ENCODE results near the gene NOB1.

The NOB1 gene

DNA sequence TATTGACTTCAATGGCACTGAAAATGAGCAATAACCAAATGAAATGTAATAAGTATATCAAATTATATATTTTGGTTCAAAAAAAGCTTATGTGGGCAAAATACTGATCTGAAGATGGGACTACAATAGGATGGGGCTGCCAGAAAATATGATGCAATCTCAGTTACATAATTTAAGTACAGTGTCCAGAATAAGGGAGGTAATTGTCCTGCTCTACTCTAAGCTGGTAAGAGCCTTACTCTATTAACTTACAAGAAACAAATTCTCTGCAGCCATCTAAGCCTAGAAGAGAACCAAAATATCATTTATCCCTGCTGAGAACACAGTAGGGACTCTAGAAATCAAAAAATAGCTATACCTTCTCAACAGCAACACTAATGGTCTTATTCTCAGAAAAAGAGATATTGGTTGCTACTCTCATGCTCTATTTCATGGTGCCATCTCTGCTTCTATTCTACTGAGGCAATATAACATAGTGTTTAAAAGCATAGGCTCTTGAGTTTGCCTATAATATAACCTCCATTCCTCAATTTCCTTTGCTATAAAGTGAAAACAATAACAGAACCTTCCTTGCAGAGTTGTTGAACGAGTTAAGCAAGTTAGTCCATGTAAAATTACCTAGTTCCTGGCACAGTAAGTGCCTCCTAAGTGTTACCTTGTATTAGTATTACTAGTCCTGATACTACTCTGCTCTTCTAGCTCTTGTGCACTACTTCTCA lies 48.3 kb downstream of the NOB1 start:
- CTCF ChIA-PET: interaction anchor here (1.2 to 10.2 kb wide), 3 partner anchors 11 to 49 kb away, joined by 3 to 79 read pairs (median 3); partner anchors contain the start of gene NOB1
- WGBS (ENCODE audit: insufficient coverage): 83% methylated on average over 1 of the region's 1 CpG
- H3K9me3 ChIP-seq (ENCODE audit: control extremely low read depth in 1 of 5, control insufficient read depth in 4 of 5, insufficient read depth in 2 of 5, low read depth in 1 of 5, low read length in 4 of 5): no peaks in the 10 kb centered on the region
- no peak for DNase-seq
- no peaks in the 10 kb centered on the region for H3K27me3 ChIP-seq (replicated peaks in 2 of 5; ENCODE audit: control insufficient read depth in 4 of 5, insufficient read depth in 5 of 5, low read length in 4 of 5)
- peak overlapping the region in 1 of 2 experiments; percentile 30 for H3K27ac ChIP-seq (ENCODE audit: insufficient read depth in 1 of 2, low read depth in 1 of 2, low read length in 2 of 2, poor library complexity in 1 of 2, severe bottlenecking in 2 of 2)
- POLR2A ChIA-PET: no interaction called here
- no peak overlapping the region for H3K4me3 ChIP-seq (ENCODE audit: control insufficient read depth in 1 of 7, extremely low read depth in 1 of 7, insufficient read depth in 4 of 7, low read depth in 2 of 7, low read length in 6 of 7)
- peaks cover 2 to 29% (median 9%) of the 10 kb centered on the region in 4 experiments for H3K36me3 ChIP-seq (ENCODE audit: control insufficient read depth in 4 of 4, insufficient read depth in 4 of 4, low read length in 3 of 4)
- H3K4me1 ChIP-seq (ENCODE audit: control extremely low read depth in 1 of 4, control insufficient read depth in 4 of 4, insufficient read depth in 4 of 4, low read length in 3 of 4): no peaks in the 10 kb centered on the region

DNA sequence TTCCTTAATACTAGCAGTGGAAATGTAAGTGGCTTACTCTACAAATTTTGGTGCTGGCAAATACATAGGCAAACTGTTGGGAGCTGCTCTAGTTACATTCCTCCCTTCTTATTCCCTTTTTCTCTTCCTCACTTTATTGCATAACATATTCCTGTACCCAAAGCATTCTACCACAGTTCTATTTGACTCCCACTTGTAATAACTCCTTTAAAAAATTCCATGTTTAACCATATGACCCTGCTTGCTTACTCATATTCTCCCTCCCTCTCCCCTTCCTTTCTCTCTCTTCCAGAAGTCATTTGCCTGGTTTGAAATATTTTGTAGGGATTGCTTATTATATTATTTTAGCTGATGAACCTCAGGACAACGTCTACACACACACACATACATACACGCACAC lies 51.1 kb downstream of the NOB1 start:
- Histone ChIP-seq H3K27ac (ENCODE audit: insufficient read depth in 1 of 2, low read depth in 1 of 2, low read length in 2 of 2, poor library complexity in 1 of 2, severe bottlenecking in 2 of 2) (no peak overlapping the region), H3K27me3 (replicated peaks in 2 of 5; ENCODE audit: control insufficient read depth in 4 of 5, insufficient read depth in 5 of 5, low read length in 4 of 5) (no peaks in the 10 kb centered on the region), H3K4me1 (ENCODE audit: control extremely low read depth in 1 of 4, control insufficient read depth in 4 of 4, insufficient read depth in 4 of 4, low read length in 3 of 4) (no peaks in the 10 kb centered on the region), H3K36me3 (ENCODE audit: control insufficient read depth in 4 of 4, insufficient read depth in 4 of 4, low read length in 3 of 4) (peaks cover 5 to 27% (median 11%) of the 10 kb centered on the region in 4 experiments), H3K9me3 (ENCODE audit: control extremely low read depth in 1 of 5, control insufficient read depth in 4 of 5, insufficient read depth in 2 of 5, low read depth in 1 of 5, low read length in 4 of 5) (no peaks in the 10 kb centered on the region), H3K4me3 (ENCODE audit: control insufficient read depth in 1 of 7, extremely low read depth in 1 of 7, insufficient read depth in 4 of 7, low read depth in 2 of 7, low read length in 6 of 7) (no peak overlapping the region)
- ChIA-PET POLR2A (no interaction called here), CTCF (interaction anchor here (1.0 to 10.2 kb wide), 2 partner anchors 13 to 52 kb away, joined by 3 to 79 read pairs; partner anchors contain the start of gene NOB1)
- WGBS (ENCODE audit: insufficient coverage): 100% methylated on average over 2 of the region's 2 CpGs
- no peak for DNase-seq

DNA sequence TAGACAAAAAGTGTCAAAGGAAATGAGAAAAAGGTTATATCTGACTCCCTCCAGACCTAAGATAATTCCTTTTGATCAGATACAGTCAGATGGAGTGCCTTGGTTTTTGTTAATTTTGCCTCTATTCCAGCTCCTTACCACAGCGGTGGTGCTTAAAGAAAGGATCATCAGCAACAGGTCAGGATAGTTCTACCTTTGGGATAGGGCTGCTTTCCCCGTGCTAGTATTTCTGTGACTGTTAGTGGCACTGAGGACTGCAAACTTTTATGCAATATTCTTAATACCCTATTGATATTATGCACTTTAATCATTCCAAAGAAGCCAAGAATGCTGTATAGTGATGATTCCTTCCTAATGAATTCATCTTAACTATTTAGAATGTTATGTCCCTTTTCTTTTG lies 52.9 kb downstream of the NOB1 start:
- POLR2A ChIA-PET: interaction anchor here (0.5 kb wide), 1 partner anchor 24 kb away, joined by 3 read pairs; no protein-coding TSS in a partner anchor
- no peak overlapping the region for H3K27ac ChIP-seq (ENCODE audit: insufficient read depth in 1 of 2, low read depth in 1 of 2, low read length in 2 of 2, poor library complexity in 1 of 2, severe bottlenecking in 2 of 2)
- H3K4me1 ChIP-seq (ENCODE audit: control extremely low read depth in 1 of 4, control insufficient read depth in 4 of 4, insufficient read depth in 4 of 4, low read length in 3 of 4): no peaks in the 10 kb centered on the region
- CTCF ChIA-PET: interaction anchor here (1.6 kb wide), 1 partner anchor 53 kb away, joined by 4 read pairs; the partner anchor contains the start of gene NOB1
- H3K4me3 ChIP-seq (ENCODE audit: control insufficient read depth in 1 of 7, extremely low read depth in 1 of 7, insufficient read depth in 4 of 7, low read depth in 2 of 7, low read length in 6 of 7): no peak overlapping the region
- no peaks in the 10 kb centered on the region for H3K9me3 ChIP-seq (ENCODE audit: control extremely low read depth in 1 of 5, control insufficient read depth in 4 of 5, insufficient read depth in 2 of 5, low read depth in 1 of 5, low read length in 4 of 5)
- WGBS (ENCODE audit: insufficient coverage): no CpG with 5 or more reads among the region's 2 CpGs
- no peak for DNase-seq
- H3K27me3 ChIP-seq (replicated peaks in 2 of 5; ENCODE audit: control insufficient read depth in 4 of 5, insufficient read depth in 5 of 5, low read length in 4 of 5): no peaks in the 10 kb centered on the region
- H3K36me3 ChIP-seq (ENCODE audit: control insufficient read depth in 4 of 4, insufficient read depth in 4 of 4, low read length in 3 of 4): peaks cover 5 to 26% (median 11%) of the 10 kb centered on the region in 4 experiments

DNA sequence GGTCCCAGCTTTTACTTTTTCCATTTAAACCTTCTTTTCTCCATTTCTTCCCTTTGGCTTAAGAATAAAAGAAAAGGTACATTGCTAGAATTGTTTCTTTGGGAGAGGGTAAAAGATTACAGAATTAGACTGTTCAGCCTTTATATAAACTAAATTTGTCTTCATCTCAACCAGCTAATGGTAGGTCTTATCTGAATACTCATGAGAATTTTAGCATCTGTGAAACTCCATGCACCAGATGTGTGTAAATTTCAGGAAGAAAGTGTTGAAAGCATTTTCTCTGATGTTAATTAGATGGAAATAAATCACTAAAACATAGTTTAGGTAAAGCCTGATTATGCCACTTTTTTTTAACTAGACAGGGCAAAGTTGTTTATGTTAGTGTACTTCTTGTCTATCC lies 53.3 kb downstream of the NOB1 start:
- no peak for DNase-seq
- no peaks in the 10 kb centered on the region for H3K9me3 ChIP-seq (ENCODE audit: control extremely low read depth in 1 of 5, control insufficient read depth in 4 of 5, insufficient read depth in 2 of 5, low read depth in 1 of 5, low read length in 4 of 5)
- H3K4me3 ChIP-seq (ENCODE audit: control insufficient read depth in 1 of 7, extremely low read depth in 1 of 7, insufficient read depth in 4 of 7, low read depth in 2 of 7, low read length in 6 of 7): no peak overlapping the region
- ChIA-PET CTCF (no interaction called here), POLR2A (no interaction called here)
- no peak overlapping the region for H3K27ac ChIP-seq (ENCODE audit: insufficient read depth in 1 of 2, low read depth in 1 of 2, low read length in 2 of 2, poor library complexity in 1 of 2, severe bottlenecking in 2 of 2)
- H3K27me3 ChIP-seq (replicated peaks in 2 of 5; ENCODE audit: control insufficient read depth in 4 of 5, insufficient read depth in 5 of 5, low read length in 4 of 5): no peaks in the 10 kb centered on the region
- H3K36me3 ChIP-seq (ENCODE audit: control insufficient read depth in 4 of 4, insufficient read depth in 4 of 4, low read length in 3 of 4): peaks cover 5 to 30% (median 13%) of the 10 kb centered on the region in 4 experiments
- no peaks in the 10 kb centered on the region for H3K4me1 ChIP-seq (ENCODE audit: control extremely low read depth in 1 of 4, control insufficient read depth in 4 of 4, insufficient read depth in 4 of 4, low read length in 3 of 4)

DNA sequence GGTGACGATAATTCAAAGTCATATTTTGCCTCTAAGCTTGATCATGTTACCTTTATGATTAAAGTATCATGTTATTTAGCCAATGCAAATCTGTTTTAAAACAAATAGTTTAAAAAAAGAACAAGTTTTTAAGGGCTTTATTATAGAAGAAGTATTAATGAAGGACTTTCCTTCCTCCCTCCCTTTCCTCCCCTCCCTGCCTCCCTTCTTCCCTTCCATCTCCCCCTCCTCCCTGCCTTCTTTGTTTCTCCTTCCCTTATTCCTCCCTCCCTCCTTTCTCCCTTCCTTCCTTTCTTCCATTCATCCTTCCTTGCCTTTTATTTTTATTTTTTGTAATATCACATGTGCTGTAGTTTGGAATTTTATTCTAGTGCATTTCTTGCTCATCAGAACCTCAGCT lies 54.8 kb downstream of the NOB1 start:
- Histone ChIP-seq H3K27ac (ENCODE audit: insufficient read depth in 1 of 2, low read depth in 1 of 2, low read length in 2 of 2, poor library complexity in 1 of 2, severe bottlenecking in 2 of 2) (no peak overlapping the region), H3K27me3 (replicated peaks in 2 of 5; ENCODE audit: control insufficient read depth in 4 of 5, insufficient read depth in 5 of 5, low read length in 4 of 5) (no peaks in the 10 kb centered on the region), H3K4me3 (ENCODE audit: control insufficient read depth in 1 of 7, extremely low read depth in 1 of 7, insufficient read depth in 4 of 7, low read depth in 2 of 7, low read length in 6 of 7) (no peak overlapping the region), H3K4me1 (ENCODE audit: control extremely low read depth in 1 of 4, control insufficient read depth in 4 of 4, insufficient read depth in 4 of 4, low read length in 3 of 4) (no peaks in the 10 kb centered on the region), H3K9me3 (ENCODE audit: control extremely low read depth in 1 of 5, control insufficient read depth in 4 of 5, insufficient read depth in 2 of 5, low read depth in 1 of 5, low read length in 4 of 5) (no peaks in the 10 kb centered on the region), H3K36me3 (ENCODE audit: control insufficient read depth in 4 of 4, insufficient read depth in 4 of 4, low read length in 3 of 4) (peaks cover 8 to 44% (median 20%) of the 10 kb centered on the region in 4 experiments)
- ChIA-PET POLR2A (no interaction called here), CTCF (interaction anchor here (0.9 to 1.3 kb wide), 3 partner anchors 10 to 70 kb away, joined by 3 to 5 read pairs (median 4); no protein-coding TSS in a partner anchor)
- no peak for DNase-seq
- no CpG with 5 or more reads among the region's 1 CpG for WGBS (ENCODE audit: insufficient coverage)

DNA sequence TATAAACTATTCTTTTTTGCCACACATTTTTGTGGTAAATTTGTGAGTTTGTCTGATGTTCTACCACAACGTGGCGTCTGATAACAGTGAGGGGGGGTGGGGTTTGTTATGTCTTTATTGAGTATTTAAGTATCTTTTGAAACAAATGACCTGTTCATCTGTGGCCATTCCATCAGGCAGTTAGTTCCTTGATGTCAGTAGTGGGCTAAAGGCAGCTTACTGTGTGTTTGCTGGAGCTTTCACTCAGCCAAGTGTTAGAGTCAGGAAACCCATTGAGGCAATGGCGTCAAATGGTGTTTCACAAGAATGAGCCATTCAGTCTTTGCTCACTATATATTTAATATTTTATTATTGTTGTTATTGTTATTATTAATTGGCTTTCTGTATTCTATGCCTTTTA lies 56.3 kb downstream of the NOB1 start:
- H3K36me3 ChIP-seq (ENCODE audit: control insufficient read depth in 4 of 4, insufficient read depth in 4 of 4, low read length in 3 of 4): peaks cover 12 to 52% (median 32%) of the 10 kb centered on the region in 4 experiments
- 100% methylated on average over 1 of the region's 3 CpGs for WGBS (ENCODE audit: insufficient coverage)
- no peak for DNase-seq
- no peaks in the 10 kb centered on the region for H3K4me1 ChIP-seq (ENCODE audit: control extremely low read depth in 1 of 4, control insufficient read depth in 4 of 4, insufficient read depth in 4 of 4, low read length in 3 of 4)
- H3K27me3 ChIP-seq (replicated peaks in 2 of 5; ENCODE audit: control insufficient read depth in 4 of 5, insufficient read depth in 5 of 5, low read length in 4 of 5): no peaks in the 10 kb centered on the region
- POLR2A ChIA-PET: interaction anchor here (0.6 kb wide), 1 partner anchor 16 kb away, joined by 3 read pairs; no protein-coding TSS in a partner anchor
- no peak overlapping the region for H3K27ac ChIP-seq (ENCODE audit: insufficient read depth in 1 of 2, low read depth in 1 of 2, low read length in 2 of 2, poor library complexity in 1 of 2, severe bottlenecking in 2 of 2)
- H3K9me3 ChIP-seq (ENCODE audit: control extremely low read depth in 1 of 5, control insufficient read depth in 4 of 5, insufficient read depth in 2 of 5, low read depth in 1 of 5, low read length in 4 of 5): no peaks in the 10 kb centered on the region
- CTCF ChIA-PET: interaction anchor here (1.0 to 1.3 kb wide), 2 partner anchors 8 to 56 kb away, joined by 3 read pairs; partner anchors contain the start of gene NOB1
- H3K4me3 ChIP-seq (ENCODE audit: control insufficient read depth in 1 of 7, extremely low read depth in 1 of 7, insufficient read depth in 4 of 7, low read depth in 2 of 7, low read length in 6 of 7): no peak overlapping the region

DNA sequence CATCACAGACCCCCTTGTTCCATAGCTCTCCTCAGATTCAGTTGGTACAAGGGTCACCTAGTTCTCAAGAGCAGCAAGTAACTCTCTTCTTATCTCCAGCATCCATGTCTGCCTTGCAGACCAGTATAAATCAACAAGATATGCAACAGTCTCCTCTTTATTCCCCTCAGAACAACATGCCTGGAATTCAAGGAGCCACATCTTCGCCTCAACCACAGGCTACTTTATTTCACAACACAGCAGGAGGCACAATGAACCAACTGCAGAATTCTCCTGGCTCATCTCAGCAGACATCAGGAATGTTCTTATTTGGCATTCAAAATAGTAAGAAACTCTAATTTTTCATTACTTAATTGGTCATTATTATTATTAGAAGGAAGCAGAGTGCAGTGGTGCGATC lies 60.8 kb downstream of the NOB1 start:
- ChIA-PET CTCF (interaction anchor here (1.0 to 1.7 kb wide), 3 partner anchors 9 to 296 kb away, joined by 4 to 5 read pairs (median 4); no protein-coding TSS in a partner anchor), POLR2A (no interaction called here)
- no peaks in the 10 kb centered on the region for H3K9me3 ChIP-seq (ENCODE audit: control extremely low read depth in 1 of 5, control insufficient read depth in 4 of 5, insufficient read depth in 2 of 5, low read depth in 1 of 5, low read length in 4 of 5)
- DNase-seq: no peak
- peaks cover 23 to 65% (median 46%) of the 10 kb centered on the region in 4 experiments for H3K36me3 ChIP-seq (ENCODE audit: control insufficient read depth in 4 of 4, insufficient read depth in 4 of 4, low read length in 3 of 4)
- H3K27me3 ChIP-seq (replicated peaks in 2 of 5; ENCODE audit: control insufficient read depth in 4 of 5, insufficient read depth in 5 of 5, low read length in 4 of 5): no peaks in the 10 kb centered on the region
- WGBS (ENCODE audit: insufficient coverage): 83% methylated on average over 2 of the region's 2 CpGs
- H3K4me1 ChIP-seq (ENCODE audit: control extremely low read depth in 1 of 4, control insufficient read depth in 4 of 4, insufficient read depth in 4 of 4, low read length in 3 of 4): no peaks in the 10 kb centered on the region
- no peak overlapping the region for H3K4me3 ChIP-seq (ENCODE audit: control insufficient read depth in 1 of 7, extremely low read depth in 1 of 7, insufficient read depth in 4 of 7, low read depth in 2 of 7, low read length in 6 of 7)
- no peak overlapping the region for H3K27ac ChIP-seq (ENCODE audit: insufficient read depth in 1 of 2, low read depth in 1 of 2, low read length in 2 of 2, poor library complexity in 1 of 2, severe bottlenecking in 2 of 2)
